ENCODE data around the gene KCNQ5. TPM values are rescaled to one million over a fixed set of nuclear protein-coding genes. Genes with fewer than 3 reads are reported as not detected.

KCNQ5 gene
- total and polyA plus RNA-seq, 10 of the 15 experiments (the other 5 are each of a cell fraction or from before 2014, with no cell fraction given), result 0.60 to 16.2 (median 3.2) TPM

GRCh38 chr6:73144516-73144915 is 522.7 kb downstream of the KCNQ5 start:
- Histone ChIP-seq H3K36me3 (ENCODE audit: control insufficient read depth in 2 of 2, insufficient read depth in 2 of 2, low read length in 1 of 2) (no peaks in the 10 kb centered on the region; a peak in 1 of 4 replicates), H3K79me2 (ENCODE audit: control insufficient read depth, insufficient read depth, low read length) (no peaks in the 10 kb centered on the region), H3K27me3 (replicated peaks in 1 of 2; ENCODE audit: control insufficient read depth in 2 of 2, insufficient read depth in 2 of 2, low read length in 1 of 2) (no peaks in the 10 kb centered on the region), H3K4me3 (no peak overlapping the region), H4K20me1 (ENCODE audit: control insufficient read depth, insufficient read depth) (no peaks in the 10 kb centered on the region), H3K4me2 (ENCODE audit: control insufficient read depth, insufficient read depth) (no peak overlapping the region), H3K9me3 (replicated peaks; ENCODE audit: control insufficient read depth, insufficient read depth, low read length) (no peaks in the 10 kb centered on the region; the same call in 2 of the 3 replicates), H2AFZ (ENCODE audit: control insufficient read depth, low read depth, low read length) (no peak overlapping the region), H3K27ac (ENCODE audit: control insufficient read depth, insufficient read depth) (no peak overlapping the region), H3K4me1 (ENCODE audit: control insufficient read depth, insufficient read depth, low read length) (peaks cover 9% of the 10 kb centered on the region), H3K9ac (ENCODE audit: control insufficient read depth, insufficient read depth, low read length) (no peak overlapping the region)
- ChIA-PET CTCF (interaction anchor here (2.4 to 3.6 kb wide), 3 partner anchors 8 to 529 kb away, joined by 10 to 15 read pairs (median 11); no protein-coding TSS in a partner anchor), RAD21 (ENCODE audit: unreplicated experiment) (interaction anchor here (0.7 kb wide), 1 partner anchor 528 kb away, joined by 3 read pairs; no protein-coding TSS in a partner anchor), SMC1A (ENCODE audit: uncharacterized antibody, unreplicated experiment) (interaction anchor here (1.4 to 1.7 kb wide), 2 partner anchors 25 to 528 kb away, joined by 3 to 4 read pairs; no protein-coding TSS in a partner anchor), POLR2A (no interaction called here)
- no TSS peak for BruUV-seq (replicated peaks)
- TF ChIP-seq ZBTB33 (IDR thresholded peaks at IDR 0.05), result no peak
- no peak for DNase-seq (ENCODE audit: low read depth, low spot score)
- no peak for FAIRE-seq
- intact Hi-C loops (cut with micrococcal nuclease; ENCODE audit: unreplicated experiment) (no loop called here), in situ Hi-C loops (cut with MboI) (no loop called here)
- ATAC-seq, result no peak

- H3K36me3 ChIP-seq (ENCODE audit: control insufficient read depth in 2 of 2, insufficient read depth in 2 of 2, low read length in 1 of 2), result no peaks in the 10 kb centered on the region; a peak in 1 of 4 replicates
- no peak overlapping the region for H3K27ac ChIP-seq (ENCODE audit: control insufficient read depth, insufficient read depth)
- WGBS (ENCODE audit: insufficient coverage, insufficient replicate concordance, low lambda C conversion rate, missing lambda C conversion rate), result 57% methylated on average over 6 of the region's 6 CpGs
- no peaks in the 10 kb centered on the region for H3K79me2 ChIP-seq (ENCODE audit: control insufficient read depth, insufficient read depth, low read length)
- H3K4me3 ChIP-seq, result no peak overlapping the region
- no peaks in the 10 kb centered on the region for H3K27me3 ChIP-seq (replicated peaks in 1 of 2; ENCODE audit: control insufficient read depth in 2 of 2, insufficient read depth in 2 of 2, low read length in 1 of 2)
- no peaks in the 10 kb centered on the region; the same call in 2 of the 3 replicates for H3K9me3 ChIP-seq (replicated peaks; ENCODE audit: control insufficient read depth, insufficient read depth, low read length)
- in situ Hi-C loops (cut with MboI) (no loop called here), intact Hi-C loops (cut with micrococcal nuclease; ENCODE audit: unreplicated experiment) (no loop called here)
- peaks cover 9% of the 10 kb centered on the region for H3K4me1 ChIP-seq (ENCODE audit: control insufficient read depth, insufficient read depth, low read length)
- no peak overlapping the region for H3K4me2 ChIP-seq (ENCODE audit: control insufficient read depth, insufficient read depth)
- ChIA-PET CTCF (interaction anchor here (2.4 kb wide), 1 partner anchor 530 kb away, joined by 10 read pairs; no protein-coding TSS in a partner anchor), SMC1A (ENCODE audit: uncharacterized antibody, unreplicated experiment) (interaction anchor here (1.7 kb wide), 1 partner anchor 529 kb away, joined by 4 read pairs; no protein-coding TSS in a partner anchor), RAD21 (ENCODE audit: unreplicated experiment) (no interaction called here), POLR2A (no interaction called here)
- FAIRE-seq (peak; percentile 74), DNase-seq (ENCODE audit: low read depth, low spot score) (no peak), ATAC-seq (peak; percentile 59)
- H4K20me1 ChIP-seq (ENCODE audit: control insufficient read depth, insufficient read depth), result no peaks in the 10 kb centered on the region
- no peak overlapping the region for H2AFZ ChIP-seq (ENCODE audit: control insufficient read depth, low read depth, low read length)
- no TSS peak for BruUV-seq (replicated peaks)
- H3K9ac ChIP-seq (ENCODE audit: control insufficient read depth, insufficient read depth, low read length), result no peak overlapping the region
- TF ChIP-seq IRF4 (IDR thresholded peaks at IDR 0.05; ENCODE audit: low read depth, low read length) (0 out of 2 replicates have a peak, but pooled peaks have one; percentile 9), EED (IDR thresholded peaks at IDR 0.05; ENCODE audit: low read depth) (no peak), CHD4 (IDR thresholded peaks at IDR 0.05) (no peak), RELB (IDR thresholded peaks at IDR 0.05; ENCODE audit: low read depth) (no peak), TCF7 (IDR thresholded peaks at IDR 0.05; ENCODE audit: borderline replicate concordance) (no peak), CEBPB (IDR thresholded peaks at IDR 0.05; ENCODE audit: borderline replicate concordance in 1 of 2, low read depth in 2 of 2, low read length in 2 of 2) (no peak), IRF5 (IDR thresholded peaks at IDR 0.05; ENCODE audit: borderline replicate concordance) (no peak), ETV6 (conservative IDR thresholded peaks at IDR 0.05 in 1 of 2, IDR thresholded peaks at IDR 0.05 in 1 of 2; ENCODE audit: borderline replicate concordance in 1 of 2, low read depth in 1 of 2) (peak in 1 of 2 experiments; percentile 91; a peak in 2 of 4 replicates), YY1 (IDR thresholded peaks at IDR 0.05; ENCODE audit: low read depth, low read length) (no peak), NFIC (IDR thresholded peaks at IDR 0.05; ENCODE audit: low read depth, low read length) (0 out of 2 replicates have a peak, but pooled peaks have one; percentile 35), JUNB (IDR thresholded peaks at IDR 0.05) (peak; percentile 30; the same call in 1 of the 2 replicates), TBL1XR1 (IDR thresholded peaks at IDR 0.05; ENCODE audit: low read depth, low read length) (no peak)
These were observed 523.8 kb downstream of the KCNQ5 start for GRCh38 chr6:73145690-73146089.

Data from GM12878 (cell line).